ENCODE measurements around the gene ARHGAP32. TPM values are rescaled to one million over a fixed set of nuclear protein-coding genes. Genes with fewer than 3 reads are reported as not detected.

The ARHGAP32 gene
- total RNA-seq, 4 donors from 2014 or later, result 10.9 to 28.0 (median 19.2) TPM

- Histone ChIP-seq H3K36me3 (no peaks in the 10 kb centered on the region), H3K9me3 (no peaks in the 10 kb centered on the region), H3K27ac (no peak overlapping the region), H3K4me3 (no peak overlapping the region), H3K4me1 (no peaks in the 10 kb centered on the region), H3K27me3 (peaks cover 0 to 4% of the 10 kb centered on the region in 2 donors)
- DNase-seq (ENCODE audit: low spot score in 2 of 2), result no peak
- 65 to 80% methylated on average over 3 of the region's 3 CpGs for WGBS, 2 donors
- no peak for TF ChIP-seq CTCF (IDR thresholded peaks at IDR 0.05)
- no peak for TF ChIP-seq EP300 (IDR thresholded peaks at IDR 0.05)
- TF ChIP-seq POLR2A (IDR thresholded peaks at IDR 0.05), result no peak
Observed at GRCh38 chr11:128916037-128916572, 276.0 kb downstream of the ARHGAP32 start.

GRCh38 chr11:128915149-128915521, 277.0 kb downstream of the ARHGAP32 start:
- H3K9me3 ChIP-seq, result no peaks in the 10 kb centered on the region

More at GRCh38 chr11:128915149-128915521, 277.0 kb downstream of the ARHGAP32 start:
- DNase-seq (ENCODE audit: low spot score in 2 of 2), result no peak
- no peaks in the 10 kb centered on the region for H3K4me1 ChIP-seq
- no peak overlapping the region for H3K4me3 ChIP-seq
- 50 to 61% methylated on average over 6 of the region's 6 CpGs for WGBS, 2 donors
- H3K27ac ChIP-seq, result no peak overlapping the region
- no peak for TF ChIP-seq CTCF (IDR thresholded peaks at IDR 0.05)
- TF ChIP-seq POLR2A (IDR thresholded peaks at IDR 0.05), result no peak
- no peak for TF ChIP-seq EP300 (IDR thresholded peaks at IDR 0.05)
- no peaks in the 10 kb centered on the region for H3K36me3 ChIP-seq
- H3K27me3 ChIP-seq, result peaks cover 0 to 4% of the 10 kb centered on the region in 2 donors

Small RNAs within 50 kb of the gene (small RNA-seq; reads per million reads assigned to genes)
- gene RF00019, result not detected
- gene RNU6-874P, result not detected
- gene RNU6-876P, result not detected

Other genes starting within 250 kb of the ARHGAP32 start
- not detected for gene TP53AIP1, start 249.5 kb downstream of the ARHGAP32 start, total RNA-seq
- gene BARX2, start 183.5 kb upstream of the ARHGAP32 start, total RNA-seq, result not detected